Ascending aorta (tissue), 2 donors: ENCODE data around the gene PYCARD. TPM values are rescaled to one million over a fixed set of nuclear protein-coding genes. Genes with fewer than 3 reads are reported as not detected.
"Not testable (repeated sequence)": the region's sequence is repeated elsewhere in the genome, so short reads cannot be mapped to it uniquely, and the experiment has no call there.

Experiments used
- DNase-seq, 2 donors: peaks; one replicate each; pipeline ENCODE4 v3.0.0-alpha.2; 2019; ENCODE audit warnings: low spot score in 2 of 2
- H3K27ac ChIP-seq, 2 donors: fragments of 200-600 bp; sonication (generic); one replicate each; pipeline ENCODE4 v1.5.1; 2016 to 2017; ENCODE audit warnings: mild to moderate bottlenecking in 1 of 2
- H3K27me3 ChIP-seq: fragments of 200-600 bp; sonication (generic); one replicate; pipeline ENCODE4 v1.5.1; 2017
- H3K36me3 ChIP-seq, 2 donors: fragments of 200-600 bp; sonication (generic); one replicate each; pipeline ENCODE4 v1.5.1; 2016
- H3K4me1 ChIP-seq, 2 donors: fragments of 200-600 bp; sonication (generic); one replicate each; pipeline ENCODE4 v1.5.1; 2016 to 2017; ENCODE audit warnings: mild to moderate bottlenecking in 1 of 2
- H3K4me3 ChIP-seq, 2 donors: fragments of 200-600 bp; sonication (generic); one replicate each; pipeline ENCODE4 v1.5.1; 2016 to 2017; ENCODE audit warnings: mild to moderate bottlenecking in 1 of 2
- H3K9me3 ChIP-seq, 2 donors: fragments of 200-600 bp; sonication (generic); one replicate each; pipeline ENCODE4 v1.5.1; 2016
- CTCF ChIP-seq, 3 experiments: fragments of 200-600 bp in 2 of 3; fragments of 450-650 bp in 1 of 3; sonication (generic) in 2 of 3; IDR thresholded peaks; one replicate each; pipeline ENCODE4 v1.5.1; 2016 to 2019; ENCODE audit warnings: antibody characterized with exemption in 3 of 3, mild to moderate bottlenecking in 1 of 3, moderate library complexity in 1 of 3
- intact Hi-C: fragments of 100-400 bp; cut with DNase I; formaldehyde crosslinking; loops from one replicate; pipeline ENCODE4 v1.15.1; 2023
- total RNA-seq: library from RNA; depleted of rRNA; stranded (reverse); fragments of >200 nt; gene quantifications from one replicate; pipeline ENCODE4 v1.1.0, GENCODE V29; 2016

Gene PYCARD
- 21.1 TPM for total RNA-seq

- DNase-seq: peak in 1 of 2 donors; percentile 74
- no peak for TF ChIP-seq CTCF (IDR thresholded peaks at IDR 0.05)
- Histone ChIP-seq H3K4me3 (peak within 1 kb of the TSS; percentile 64 to 65), H3K36me3 (peaks cover 0 to 4% of the 10 kb centered on the region in 2 donors), H3K27ac (peak within 1 kb of the TSS in 1 of 2 donors; percentile 4), H3K27me3 (no peaks in the 10 kb centered on the region), H3K9me3 (no peaks in the 10 kb centered on the region), H3K4me1 (peaks cover 0 to 10% of the 10 kb centered on the region in 2 donors)
- intact Hi-C loops: no loop called here
These were observed at the start of gene PYCARD for GRCh38 chr16:31202414-31203375. PYCARD (minus strand) TSS chr16:31202760; CDS start chr16:31202690, 70 bp downstream.

- Histone ChIP-seq H3K4me3 (no peak overlapping the region), H3K36me3 (no peaks in the 10 kb centered on the region), H3K27ac (no peak overlapping the region), H3K9me3 (no peaks in the 10 kb centered on the region), H3K27me3 (no peaks in the 10 kb centered on the region), H3K4me1 (no peaks in the 10 kb centered on the region)
- DNase-seq: no peak
- TF ChIP-seq CTCF (IDR thresholded peaks at IDR 0.05): no peak
- intact Hi-C loops: no loop called here
These were observed 48.9 kb upstream of the PYCARD start for GRCh38 chr16:31251435-31251834.

GRCh38 chr16:31250782-31251384 lies 48.3 kb upstream of the PYCARD start:
- Histone ChIP-seq H3K4me1 (no peaks in the 10 kb centered on the region), H3K27ac (no peak overlapping the region), H3K4me3 (no peak overlapping the region), H3K27me3 (no peaks in the 10 kb centered on the region), H3K36me3 (no peaks in the 10 kb centered on the region), H3K9me3 (no peaks in the 10 kb centered on the region)
- intact Hi-C loops: no loop called here
- TF ChIP-seq CTCF (IDR thresholded peaks at IDR 0.05): no peak
- no peak for DNase-seq

GRCh38 chr16:31248344-31248743 lies 45.8 kb upstream of the PYCARD start:
- no peaks in the 10 kb centered on the region for H3K36me3 ChIP-seq
- intact Hi-C loops: no loop called here
- TF ChIP-seq CTCF (IDR thresholded peaks at IDR 0.05): no peak
- H3K4me1 ChIP-seq: no peaks in the 10 kb centered on the region
- no peaks in the 10 kb centered on the region for H3K9me3 ChIP-seq
- no peak for DNase-seq
- no peak overlapping the region for H3K4me3 ChIP-seq
- H3K27ac ChIP-seq: no peak overlapping the region
- H3K27me3 ChIP-seq: no peaks in the 10 kb centered on the region

GRCh38 chr16:31246296-31246695 lies 43.7 kb upstream of the PYCARD start:
- no peak overlapping the region for H3K27ac ChIP-seq
- H3K4me1 ChIP-seq: no peaks in the 10 kb centered on the region
- intact Hi-C loops: no loop called here
- TF ChIP-seq CTCF (IDR thresholded peaks at IDR 0.05): no peak
- no peaks in the 10 kb centered on the region for H3K9me3 ChIP-seq
- no peak for DNase-seq
- H3K4me3 ChIP-seq: no peak overlapping the region
- no peaks in the 10 kb centered on the region for H3K36me3 ChIP-seq
- no peaks in the 10 kb centered on the region for H3K27me3 ChIP-seq

- H3K36me3 ChIP-seq, intact Hi-C loops, H3K27me3 ChIP-seq, DNase-seq, H3K9me3 ChIP-seq, H3K4me1 ChIP-seq, H3K27ac ChIP-seq, H3K4me3 ChIP-seq: not testable (repeated sequence)
These were observed 43.0 kb upstream of the PYCARD start for GRCh38 chr16:31245598-31245997.
